Measurements from ENCODE around the gene KLF13.

Gene KLF13

DNA sequence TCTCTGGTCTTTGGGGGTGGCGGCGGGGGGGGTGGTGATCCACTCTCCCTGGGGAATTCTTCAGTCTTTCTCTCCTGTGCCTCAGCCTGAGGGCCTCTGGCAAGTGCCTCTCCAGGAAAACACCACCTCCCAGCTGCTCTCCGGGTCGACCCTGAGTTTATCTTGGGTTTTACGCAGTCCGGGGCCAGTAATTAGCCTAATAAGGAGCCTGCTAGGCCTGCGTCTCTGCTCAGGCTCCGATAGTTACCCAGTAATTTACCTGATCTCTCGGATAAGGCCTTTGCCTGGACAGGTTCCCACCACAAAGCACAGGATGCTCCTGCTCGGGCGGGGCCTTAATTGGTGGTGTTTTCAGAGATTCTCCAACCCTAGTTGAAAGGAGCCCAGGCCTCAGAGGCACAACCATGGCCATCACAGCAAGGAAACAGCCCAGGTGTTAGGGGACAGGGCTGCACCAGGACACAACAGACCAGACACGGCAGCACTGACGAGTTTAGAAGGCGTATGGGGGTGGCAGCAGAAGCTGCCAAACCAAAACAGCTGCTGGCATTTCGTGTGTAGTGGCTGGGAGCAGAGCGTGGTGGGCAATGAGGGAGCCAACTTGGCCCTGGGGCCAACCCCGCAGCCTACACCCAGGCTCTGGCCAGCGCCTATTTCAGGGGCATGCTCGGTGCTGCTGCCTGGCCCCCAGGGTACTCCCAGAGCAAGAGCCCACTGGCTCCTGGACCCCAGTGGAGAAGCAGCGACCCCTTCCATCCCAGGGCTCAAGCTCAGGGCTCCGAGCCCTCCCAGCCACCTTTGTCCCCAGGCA is 71.4 kb downstream of the KLF13 start:
- H3K36me3 ChIP-seq: no peaks in the 10 kb centered on the region
- H3K9me3 ChIP-seq (replicated peaks in 1 of 11): peaks cover 0 to under 1% (median 0%) of the 10 kb centered on the region in 11 experiments; a peak in 1 of 22 replicates
- H3K9ac ChIP-seq: peak overlapping the region in 9 of 11 experiments; percentile 6 to 47 (median 23); a peak in 13 of 22 replicates
- H3K4me1 ChIP-seq: peaks cover 52 to 82% (median 65%) of the 10 kb centered on the region in 10 experiments
- TF ChIP-seq Cebpa-rat (IDR thresholded peaks at IDR 0.05): no peak
- H3K4me2 ChIP-seq: peak overlapping the region; percentile 62 to 89 (median 87)
- H4K20me1 ChIP-seq: peaks cover 0 to 4% (median 0%) of the 10 kb centered on the region in 11 experiments; a peak in 1 of 22 replicates
- peaks cover under 1 to 11% (median 2%) of the 10 kb centered on the region in 11 experiments; a peak in 21 of 22 replicates for H3K27me3 ChIP-seq
- peak overlapping the region in 10 of 11 experiments; percentile 1 to 59 (median 34); a peak in 14 of 22 replicates for H3K27ac ChIP-seq
- peak overlapping the region in 1 of 10 experiments; percentile 42; a peak in 1 of 20 replicates for H3K4me3 ChIP-seq

DNA sequence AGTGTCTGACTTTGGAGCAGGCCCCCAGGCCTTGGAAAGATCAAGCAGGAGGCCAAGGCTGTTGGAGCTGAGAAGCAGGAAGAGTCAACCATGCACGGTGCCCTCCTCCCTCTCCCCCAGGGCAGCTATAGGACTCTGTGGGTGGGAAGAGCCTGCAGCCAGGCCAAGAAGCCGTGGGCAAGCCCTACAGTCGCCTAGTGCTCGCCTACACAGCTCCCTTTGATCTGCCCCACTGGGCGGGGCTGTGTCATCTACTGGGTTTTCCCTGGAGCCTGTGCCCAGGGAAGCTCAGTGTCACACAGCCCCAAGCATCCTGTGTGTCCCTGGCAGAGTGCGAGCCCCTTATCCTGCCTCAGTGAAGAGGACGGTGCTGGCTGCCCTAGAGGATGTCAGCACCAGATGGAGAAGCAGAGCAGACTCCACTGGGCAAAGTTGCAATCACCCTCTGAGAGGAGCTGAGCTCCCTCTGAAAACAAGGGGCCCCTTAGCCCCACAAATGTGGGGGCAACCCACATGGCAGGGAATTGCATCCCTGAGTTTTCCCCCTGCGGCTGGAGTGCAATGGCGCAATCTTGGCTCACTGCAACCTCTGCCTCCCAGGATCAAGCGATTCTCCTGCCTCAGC is 72.2 kb downstream of the KLF13 start:
- Histone ChIP-seq H3K27me3 (peaks cover 0 to 4% (median 0%) of the 10 kb centered on the region in 11 experiments; a peak in 9 of 22 replicates), H3K4me2 (peak overlapping the region; percentile 62 to 89 (median 87)), H3K27ac (peak overlapping the region in 9 of 11 experiments; percentile 1 to 59 (median 39); a peak in 12 of 22 replicates), H3K4me3 (no peak overlapping the region), H4K20me1 (peaks cover 0 to 1% (median 0%) of the 10 kb centered on the region in 11 experiments; a peak in 1 of 22 replicates), H3K9me3 (replicated peaks in 1 of 11) (peaks cover 1 to 8% (median 5%) of the 10 kb centered on the region in 11 experiments; a peak in 16 of 22 replicates), H3K9ac (peak overlapping the region in 8 of 11 experiments; percentile 0 to 47 (median 20); a peak in 12 of 22 replicates), H3K4me1 (peaks cover 52 to 82% (median 60%) of the 10 kb centered on the region in 10 experiments), H3K36me3 (no peaks in the 10 kb centered on the region)
- TF ChIP-seq Cebpa-rat (IDR thresholded peaks at IDR 0.05): no peak

DNA sequence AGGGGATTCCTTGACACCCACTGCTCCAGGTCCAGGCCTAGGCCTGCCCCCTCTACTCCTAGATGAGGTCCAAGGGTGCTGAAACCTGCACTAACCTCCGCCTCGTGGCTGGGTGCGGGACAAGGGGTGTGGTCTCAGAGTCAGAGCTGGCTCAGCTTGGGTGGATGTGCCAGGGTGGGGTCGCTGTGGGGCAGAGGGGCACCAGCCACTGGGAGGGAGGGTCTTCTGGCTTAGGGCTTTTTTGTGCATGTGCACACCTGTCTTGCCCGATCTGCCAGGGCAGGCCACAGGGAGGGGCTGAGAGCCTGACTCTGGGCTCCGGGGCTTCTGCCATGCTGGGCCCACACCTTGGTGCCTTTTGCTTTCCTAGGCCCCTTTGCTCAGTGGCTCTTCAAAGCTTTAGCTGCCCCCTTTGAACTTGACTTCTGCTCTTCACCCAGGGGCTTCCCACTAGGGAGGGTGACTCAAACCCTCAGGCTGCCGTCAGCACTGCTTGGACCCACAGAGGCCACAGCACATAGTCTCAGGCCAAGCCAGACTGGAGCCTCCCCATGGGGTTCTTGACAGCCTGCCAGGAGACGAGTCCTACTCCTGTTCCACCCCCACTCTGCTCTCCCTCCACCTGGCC is 73.0 kb downstream of the KLF13 start:
- H3K27me3 ChIP-seq: no peaks in the 10 kb centered on the region
- peak overlapping the region; percentile 62 to 89 (median 87); a peak in 19 of 22 replicates for H3K4me2 ChIP-seq
- TF ChIP-seq Cebpa-rat (IDR thresholded peaks at IDR 0.05): no peak
- no peaks in the 10 kb centered on the region for H3K36me3 ChIP-seq
- H3K9me3 ChIP-seq (replicated peaks in 1 of 11): peaks cover 8 to 16% (median 13%) of the 10 kb centered on the region in 11 experiments; a peak in 20 of 22 replicates
- H3K4me1 ChIP-seq: peaks cover 48 to 82% (median 56%) of the 10 kb centered on the region in 10 experiments
- H3K9ac ChIP-seq: peak overlapping the region in 3 of 11 experiments; percentile 0 to 42 (median 30); a peak in 2 of 22 replicates
- H4K20me1 ChIP-seq: no peaks in the 10 kb centered on the region
- no peak overlapping the region for H3K27ac ChIP-seq
- no peak overlapping the region for H3K4me3 ChIP-seq

DNA sequence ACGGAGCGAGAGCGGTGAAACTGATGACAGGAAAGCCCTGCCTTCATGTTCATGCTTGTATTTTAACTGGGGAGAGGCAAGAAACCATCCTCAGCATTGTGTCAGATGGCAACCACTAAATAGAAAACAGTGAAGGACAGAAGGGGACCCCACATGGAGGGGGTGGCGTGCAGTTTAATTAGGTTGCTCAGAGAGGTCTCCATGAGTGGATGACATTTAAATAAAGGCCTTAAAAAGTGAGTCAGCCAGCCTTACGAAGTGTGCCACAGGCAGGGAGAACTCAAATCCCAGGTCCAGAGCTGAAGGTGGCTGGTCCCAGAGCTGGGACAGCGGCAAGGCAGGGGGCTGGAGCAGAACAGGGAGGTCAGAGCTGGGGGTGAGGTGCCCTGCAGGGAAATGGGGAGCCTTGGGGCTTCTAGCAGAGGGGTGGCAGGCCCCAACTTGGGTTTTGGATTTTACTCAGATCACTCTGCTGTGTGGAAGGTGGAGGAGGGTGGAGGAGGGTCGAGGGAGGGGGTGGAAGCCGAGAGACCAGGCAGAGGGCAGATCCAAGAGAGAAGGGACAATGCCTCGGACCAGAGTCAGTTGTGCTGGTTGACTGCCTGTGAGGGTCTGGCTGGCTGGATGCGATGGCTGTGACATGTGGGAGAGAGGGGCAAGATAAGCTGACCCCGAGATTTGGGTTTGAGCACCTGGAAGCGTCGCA is 73.7 kb downstream of the KLF13 start:
- Histone ChIP-seq H3K4me1 (peaks cover 53 to 83% (median 62%) of the 10 kb centered on the region in 10 experiments), H3K4me2 (peak overlapping the region in 9 of 11 experiments; percentile 76 to 89 (median 87); a peak in 13 of 22 replicates)

DNA sequence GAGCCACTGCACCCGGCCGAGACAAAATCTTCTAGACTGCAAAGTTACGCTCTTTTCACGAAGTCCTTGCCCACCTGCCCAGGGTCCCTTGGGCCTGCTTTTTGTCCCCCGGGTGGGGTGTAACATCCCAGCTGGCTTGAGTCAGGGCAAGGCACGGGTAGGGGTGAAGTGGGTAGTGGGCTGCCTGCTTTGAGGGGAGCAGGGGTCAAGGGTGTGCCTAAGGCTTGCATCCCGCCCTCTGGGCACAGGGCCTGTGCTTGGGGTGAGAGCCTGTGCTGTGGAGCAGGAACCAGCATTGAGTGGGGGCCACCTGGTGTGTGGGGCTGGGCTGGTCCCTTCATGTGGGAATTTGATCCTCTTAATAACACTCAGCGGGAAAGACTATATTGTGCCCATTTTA is 74.6 kb downstream of the KLF13 start:
- H3K4me3 ChIP-seq: no peak overlapping the region
- TF ChIP-seq Cebpa-rat (IDR thresholded peaks at IDR 0.05): no peak
- peaks cover 8 to 29% (median 23%) of the 10 kb centered on the region in 11 experiments; a peak in 20 of 22 replicates for H3K9me3 ChIP-seq (replicated peaks in 1 of 11)
- no peaks in the 10 kb centered on the region for H3K27me3 ChIP-seq
- 0 out of 22 replicates have a peak, but pooled peaks cover 0 to 4% (median 0%) of the 10 kb centered on the region in 11 experiments for H3K36me3 ChIP-seq
- H3K27ac ChIP-seq: no peak overlapping the region
- H3K9ac ChIP-seq: no peak overlapping the region
- H4K20me1 ChIP-seq: no peaks in the 10 kb centered on the region
- peaks cover 58 to 90% (median 71%) of the 10 kb centered on the region in 10 experiments for H3K4me1 ChIP-seq
- peak overlapping the region in 7 of 11 experiments; percentile 50 to 77 (median 61); a peak in 7 of 22 replicates for H3K4me2 ChIP-seq

More for the DNA sequence above, 73.7 kb downstream of the KLF13 start:
- H3K27ac ChIP-seq: 0 out of 22 replicates have a peak overlapping the region, but pooled peaks of 1 of the 11 experiments have one; percentile 45
- H3K9me3 ChIP-seq (replicated peaks in 1 of 11): peaks cover 8 to 23% (median 18%) of the 10 kb centered on the region in 11 experiments; a peak in 20 of 22 replicates
- no peaks in the 10 kb centered on the region for H3K27me3 ChIP-seq
- H4K20me1 ChIP-seq: no peaks in the 10 kb centered on the region
- H3K9ac ChIP-seq: 0 out of 22 replicates have a peak overlapping the region, but pooled peaks of 2 of the 11 experiments have one; percentile 0 to 30
- no peak for TF ChIP-seq Cebpa-rat (IDR thresholded peaks at IDR 0.05)
- no peaks in the 10 kb centered on the region for H3K36me3 ChIP-seq
- H3K4me3 ChIP-seq: no peak overlapping the region

DNA sequence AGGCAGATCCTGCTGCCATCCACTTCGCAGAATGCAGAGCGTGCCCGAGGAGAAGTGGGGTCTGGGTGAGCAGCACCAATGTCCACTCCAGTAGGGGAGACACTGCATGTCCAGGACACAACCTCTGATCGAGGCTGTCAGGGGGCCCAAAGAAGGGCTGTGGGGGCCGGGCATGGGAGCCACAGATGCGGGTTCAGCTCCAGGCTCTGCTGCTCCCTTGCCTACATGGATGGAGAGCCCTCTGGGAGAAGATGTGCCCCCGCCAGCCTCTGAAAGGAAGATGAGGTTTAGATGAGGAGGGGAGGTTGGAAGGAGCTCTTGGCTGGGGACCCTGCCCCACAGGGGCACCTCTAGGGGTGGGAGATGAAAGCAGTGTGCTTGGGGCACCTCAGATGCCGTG is 75.4 kb downstream of the KLF13 start:
- H4K20me1 ChIP-seq: no peaks in the 10 kb centered on the region
- peak overlapping the region in 8 of 11 experiments; percentile 10 to 55 (median 36); a peak in 11 of 22 replicates for H3K27ac ChIP-seq
- 0 out of 22 replicates have a peak, but pooled peaks cover 0 to 4% (median 0%) of the 10 kb centered on the region in 11 experiments for H3K36me3 ChIP-seq
- peak overlapping the region in 3 of 11 experiments; percentile 7 to 45 (median 41); a peak in 5 of 22 replicates for H3K9ac ChIP-seq
- peaks cover 58 to 84% (median 69%) of the 10 kb centered on the region in 10 experiments for H3K4me1 ChIP-seq
- H3K4me3 ChIP-seq: no peak overlapping the region
- no peaks in the 10 kb centered on the region for H3K27me3 ChIP-seq
- H3K4me2 ChIP-seq: peak overlapping the region; percentile 25 to 77 (median 56)
- TF ChIP-seq Cebpa-rat (IDR thresholded peaks at IDR 0.05): no peak
- peaks cover 8 to 36% (median 28%) of the 10 kb centered on the region in 11 experiments; a peak in 21 of 22 replicates for H3K9me3 ChIP-seq (replicated peaks in 1 of 11)

DNA sequence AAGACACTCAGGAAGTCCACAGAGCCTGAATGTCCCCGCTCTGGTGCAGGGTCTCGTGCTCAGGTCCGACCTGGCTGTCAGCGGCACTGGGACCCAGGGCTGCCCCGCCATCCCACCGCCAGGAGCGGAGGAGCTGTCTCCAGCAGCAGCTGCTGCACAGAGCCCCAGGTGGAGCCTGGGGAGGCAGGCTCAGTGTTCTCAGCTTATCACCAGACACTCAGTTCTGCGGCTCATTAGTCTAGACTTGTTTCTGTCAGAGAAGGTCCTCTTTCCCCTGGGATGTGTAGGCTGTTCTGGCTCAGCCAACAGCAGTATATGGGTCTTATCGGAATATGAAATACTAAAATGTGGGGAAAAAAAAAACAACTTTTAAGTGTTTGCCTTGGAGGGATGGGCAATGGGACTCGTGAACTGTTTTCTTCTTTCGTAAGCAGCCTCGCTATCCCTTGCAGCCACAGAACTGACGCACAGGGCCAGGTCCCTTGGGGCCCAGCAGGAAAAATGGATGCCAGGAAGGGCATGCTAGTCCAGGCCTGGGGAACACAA is 75.9 kb downstream of the KLF13 start:
- Histone ChIP-seq H3K27me3 (no peaks in the 10 kb centered on the region), H3K4me1 (peaks cover 53 to 79% (median 64%) of the 10 kb centered on the region in 10 experiments), H3K4me3 (no peak overlapping the region), H3K4me2 (peak overlapping the region; percentile 25 to 77 (median 56)), H3K36me3 (0 out of 22 replicates have a peak, but pooled peaks cover 0 to 4% (median 0%) of the 10 kb centered on the region in 11 experiments), H3K9ac (peak overlapping the region in 3 of 11 experiments; percentile 7 to 45 (median 41); a peak in 3 of 22 replicates), H3K9me3 (replicated peaks in 1 of 11) (peaks cover 8 to 42% (median 33%) of the 10 kb centered on the region in 11 experiments; a peak in 21 of 22 replicates), H4K20me1 (no peaks in the 10 kb centered on the region), H3K27ac (peak overlapping the region in 8 of 11 experiments; percentile 10 to 55 (median 36); a peak in 12 of 22 replicates)
- no peak for TF ChIP-seq Cebpa-rat (IDR thresholded peaks at IDR 0.05)

Data from BLaER1 treated with 17β-estradiol and CSF1 and Interleukin-3, amounts not matched to agents 10 nM and 100 nM (cell line).